ENCODE measurements around the gene EPB41L2.

The EPB41L2 gene

DNA sequence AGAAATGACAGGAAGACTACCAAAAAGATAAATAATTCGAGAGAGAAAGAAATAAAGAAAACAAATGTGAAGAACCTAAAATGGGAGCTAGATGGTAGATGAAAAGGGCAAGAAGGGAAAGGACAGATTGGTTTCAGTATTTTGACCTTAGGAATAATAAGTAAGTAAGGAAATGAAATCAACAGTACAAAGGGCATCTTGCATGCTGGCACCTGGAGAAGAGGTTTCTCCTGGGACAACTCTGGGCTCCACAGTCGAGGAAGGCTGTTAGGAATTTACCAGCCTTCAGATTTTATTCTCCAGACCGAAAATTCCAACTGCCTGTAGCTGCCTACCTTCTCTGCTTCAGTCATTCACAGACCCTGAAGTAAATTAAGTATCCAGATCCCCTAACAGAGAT, 155.4 kb downstream of the EPB41L2 start:
- in situ Hi-C loops (cut with HindIII; ENCODE audit: low sequenced_read_pairs), result no loop called here
- no peak overlapping the region for H3K4me3 ChIP-seq (ENCODE audit: low read depth, low read length)
- no peak for DNase-seq (ENCODE audit: low read depth, low spot score)
- no peak for TF ChIP-seq CTCF (IDR thresholded peaks at IDR 0.05; ENCODE audit: low read depth, low read length)

- no peak overlapping the region for H3K4me3 ChIP-seq (ENCODE audit: low read depth, low read length)
- DNase-seq (ENCODE audit: low read depth, low spot score), result peak; percentile 73
- in situ Hi-C loops (cut with HindIII; ENCODE audit: low sequenced_read_pairs), result no loop called here
- no peak for TF ChIP-seq CTCF (IDR thresholded peaks at IDR 0.05; ENCODE audit: low read depth, low read length)
Measured at GRCh38 chr6:130906736-130907381, 156.2 kb downstream of the EPB41L2 start.

DNA sequence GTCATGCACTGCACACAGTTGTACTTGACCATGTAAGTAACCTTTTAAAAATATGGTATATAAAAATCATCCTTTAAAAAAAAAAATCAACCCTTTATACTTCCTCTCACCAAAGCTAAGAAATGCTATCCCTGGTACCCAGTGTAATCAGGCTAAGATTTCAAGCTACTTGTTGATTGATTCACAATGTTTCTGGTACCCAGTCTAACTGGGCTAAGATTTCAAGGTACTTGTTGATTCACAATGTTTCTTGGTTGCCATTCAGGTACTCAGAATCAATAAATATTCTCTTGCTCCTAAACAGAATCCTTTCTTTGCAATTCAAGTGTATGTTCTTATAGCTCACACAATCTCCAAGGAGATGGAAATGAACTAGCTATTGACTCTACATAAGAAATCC, 159.4 kb downstream of the EPB41L2 start:
- no peak for DNase-seq (ENCODE audit: low read depth, low spot score)
- no peak overlapping the region for H3K4me3 ChIP-seq (ENCODE audit: low read depth, low read length)
- TF ChIP-seq CTCF (IDR thresholded peaks at IDR 0.05; ENCODE audit: low read depth, low read length), result no peak
- in situ Hi-C loops (cut with HindIII; ENCODE audit: low sequenced_read_pairs), result no loop called here

DNA sequence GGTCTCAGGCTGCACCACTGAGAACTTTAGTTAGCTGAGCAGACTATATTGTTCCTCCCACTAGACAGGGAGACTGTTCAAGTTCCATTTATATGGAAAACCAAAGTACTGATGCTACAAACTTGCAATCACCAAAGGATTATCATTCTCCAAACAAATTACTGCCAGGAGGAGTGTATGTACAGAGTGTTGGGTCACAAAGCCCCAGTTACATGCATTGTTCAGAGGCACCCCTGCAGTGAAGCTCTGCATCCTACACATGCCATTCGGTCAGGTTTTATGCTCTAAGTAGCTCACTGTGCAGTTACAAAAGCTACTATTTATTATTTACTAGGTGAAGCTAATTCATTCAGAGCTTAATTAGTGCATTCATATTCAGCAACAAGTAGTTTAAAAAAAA, 160.0 kb downstream of the EPB41L2 start:
- no peak for TF ChIP-seq CTCF (IDR thresholded peaks at IDR 0.05; ENCODE audit: low read depth, low read length)
- H3K4me3 ChIP-seq (ENCODE audit: low read depth, low read length), result no peak overlapping the region
- in situ Hi-C loops (cut with HindIII; ENCODE audit: low sequenced_read_pairs), result no loop called here
- no peak for DNase-seq (ENCODE audit: low read depth, low spot score)

- TF ChIP-seq CTCF (IDR thresholded peaks at IDR 0.05; ENCODE audit: low read depth, low read length), result peak; percentile 17
- DNase-seq (ENCODE audit: low read depth, low spot score), result peak; percentile 80
- no peak overlapping the region for H3K4me3 ChIP-seq (ENCODE audit: low read depth, low read length)
- in situ Hi-C loops (cut with HindIII; ENCODE audit: low sequenced_read_pairs), result no loop called here
Measured at GRCh38 chr6:130900913-130901312, 162.1 kb downstream of the EPB41L2 start.

- no peak overlapping the region for H3K4me3 ChIP-seq (ENCODE audit: low read depth, low read length)
- TF ChIP-seq CTCF (IDR thresholded peaks at IDR 0.05; ENCODE audit: low read depth, low read length), result no peak
Measured at GRCh38 chr6:130896249-130896648, 166.8 kb downstream of the EPB41L2 start.

More at GRCh38 chr6:130896249-130896648, 166.8 kb downstream of the EPB41L2 start:
- in situ Hi-C loops (cut with HindIII; ENCODE audit: low sequenced_read_pairs), result no loop called here
- peak; percentile 24 for DNase-seq (ENCODE audit: low read depth, low spot score)
